Loucy (cell line): ENCODE data around the gene CDCP2.

ENCODE experiments used
- CTCF ChIP-seq: fragments of 200-600 bp; sonication (generic); conservative IDR thresholded peaks from 2 replicates; pipeline ENCODE4 v1.5.1; 2014; ENCODE audit warnings: mild to moderate bottlenecking, antibody characterized with exemption, low read length
- EZH2phosphoT487 ChIP-seq: fragments of 200-600 bp; IDR thresholded peaks from 2 replicates; pipeline ENCODE4 v1.6.1; 2018; ENCODE audit warnings: antibody characterized with exemption, mild to moderate bottlenecking, moderate library complexity, borderline replicate concordance

GRCh38 chr1:54122135-54122751 lies 30.6 kb downstream of the CDCP2 start:
- TF ChIP-seq CTCF (no peak), EZH2phosphoT487 (no peak)
